HTR-8/SVneo (cell line): ENCODE data around the gene CPEB1.
"Not testable (repeated sequence)": the region's sequence is repeated elsewhere in the genome, so short reads cannot be mapped to it uniquely, and the experiment has no call there.

Experiments
- DNase-seq: peaks from one replicate; pipeline ENCODE4 v3.0.0; 2011; ENCODE audit warnings: low spot score, mixed read lengths; ENCODE audit not compliant: insufficient read length
- FAIRE-seq: peaks from 2 replicates; lab custom pipeline; 2011; peaks lifted over from hg19 to GRCh38; lab: Jason Lieb, UNC

The CPEB1 gene

DNA sequence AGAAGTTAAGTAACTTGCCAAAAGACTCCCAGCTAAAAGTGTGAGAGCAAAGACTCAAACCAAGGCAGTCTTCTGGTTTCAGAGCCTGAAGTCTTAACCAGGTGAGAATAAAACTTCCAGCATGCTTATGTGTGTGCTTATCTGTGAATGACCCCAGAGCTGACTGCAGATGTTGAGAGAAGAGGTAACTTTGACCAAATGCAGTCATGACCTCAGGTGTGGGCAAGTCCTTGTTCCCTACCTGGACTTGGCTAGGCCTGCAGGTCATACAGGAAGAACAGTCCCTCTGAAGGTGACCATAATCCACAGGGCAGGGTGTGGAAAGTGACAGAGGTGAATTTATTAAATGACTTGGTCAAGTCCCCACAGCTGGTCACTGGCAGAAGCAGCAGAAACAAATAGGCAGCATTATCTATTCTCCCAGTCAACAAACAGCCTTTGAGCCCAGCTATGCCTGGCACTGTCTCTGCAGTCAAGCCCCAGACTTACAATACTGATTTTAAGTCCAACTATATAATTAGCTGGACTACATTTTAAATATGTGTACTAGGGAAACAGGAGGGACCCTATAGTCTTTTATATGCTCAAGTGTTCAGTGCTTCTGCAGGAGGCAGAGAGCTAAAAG, 3.0 kb upstream of the CPEB1 start:
- no peak for DNase-seq
- FAIRE-seq, result no peak

DNA sequence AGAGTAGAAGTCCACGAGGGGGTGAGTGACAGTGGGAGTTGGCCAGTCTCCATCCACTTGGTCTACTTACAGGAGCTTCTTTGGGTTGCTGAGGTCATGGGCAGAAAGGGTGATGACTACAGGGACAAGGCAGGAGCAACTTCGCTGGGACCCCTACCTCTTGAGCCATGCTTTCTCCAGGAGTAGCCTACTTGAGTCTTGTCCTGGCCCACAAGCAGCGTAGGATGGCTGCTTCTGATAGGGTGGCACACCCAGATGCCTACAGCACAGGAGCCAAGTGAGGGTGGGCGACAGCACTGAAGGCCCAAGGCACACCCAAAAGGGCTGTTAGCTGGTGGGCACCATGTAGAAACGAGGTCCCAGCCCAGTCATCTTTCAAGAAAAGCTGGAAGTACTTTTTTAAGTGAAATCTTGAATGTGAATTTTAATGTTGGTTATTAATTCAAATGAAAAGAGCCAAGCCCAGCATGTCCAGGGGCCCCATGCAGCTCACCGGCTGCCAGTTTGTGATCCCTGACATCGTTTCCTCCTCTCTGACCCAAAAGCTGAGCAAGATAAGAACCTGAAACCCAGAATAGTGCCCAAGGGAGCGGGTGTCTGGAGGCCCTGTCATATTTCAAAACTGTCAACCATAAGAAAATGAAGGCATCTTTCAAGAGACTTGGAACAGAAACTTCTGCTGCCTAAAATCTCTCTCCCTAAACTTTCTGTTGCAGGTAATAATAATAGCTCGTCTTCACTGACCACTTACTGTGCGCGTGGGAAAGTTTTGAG, 2.2 kb upstream of the CPEB1 start:
- DNase-seq, result no peak
- no peak for FAIRE-seq

DNA sequence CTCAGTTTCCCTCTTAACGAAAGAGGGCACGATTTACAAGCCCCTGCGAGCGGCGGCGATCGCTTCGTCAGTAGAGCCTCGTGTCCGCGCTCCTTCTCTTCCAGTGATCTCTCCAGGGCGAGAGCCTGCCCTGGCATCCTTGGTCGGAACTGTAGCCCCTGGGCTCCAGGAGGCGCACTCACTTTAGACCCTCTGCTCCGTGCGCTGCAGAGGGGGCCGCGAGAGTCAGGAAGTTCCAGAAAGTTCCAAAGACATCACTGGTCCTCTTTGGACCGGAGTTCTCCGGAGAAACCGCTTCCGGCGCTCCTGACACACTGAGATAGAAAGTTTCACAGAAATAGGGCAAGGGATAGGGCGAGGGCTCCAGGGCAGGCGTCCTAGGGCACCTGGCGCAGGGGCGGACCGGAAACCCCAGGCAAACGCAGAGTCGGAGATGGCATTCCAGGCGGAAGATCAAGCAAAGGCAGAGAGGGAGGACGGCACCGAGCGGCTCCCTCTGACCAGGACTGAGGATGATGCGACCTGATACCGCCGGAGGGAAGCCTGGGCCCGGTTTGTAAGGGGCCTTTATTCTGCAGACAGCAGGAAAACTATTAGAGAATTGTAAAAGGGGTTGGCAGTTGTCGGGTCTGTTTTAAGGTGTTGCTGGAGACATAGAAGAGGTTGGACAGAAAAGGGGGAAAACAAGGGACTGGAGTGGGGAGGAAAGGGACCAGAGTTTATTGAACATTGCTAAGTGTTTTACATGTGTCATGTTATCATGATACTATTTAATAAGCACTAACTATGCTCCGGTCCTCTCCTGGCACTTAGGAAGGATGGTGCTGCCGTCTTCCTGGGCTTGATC, 1.3 kb upstream of the CPEB1 start:
- FAIRE-seq (no peak), DNase-seq (no peak)

DNA sequence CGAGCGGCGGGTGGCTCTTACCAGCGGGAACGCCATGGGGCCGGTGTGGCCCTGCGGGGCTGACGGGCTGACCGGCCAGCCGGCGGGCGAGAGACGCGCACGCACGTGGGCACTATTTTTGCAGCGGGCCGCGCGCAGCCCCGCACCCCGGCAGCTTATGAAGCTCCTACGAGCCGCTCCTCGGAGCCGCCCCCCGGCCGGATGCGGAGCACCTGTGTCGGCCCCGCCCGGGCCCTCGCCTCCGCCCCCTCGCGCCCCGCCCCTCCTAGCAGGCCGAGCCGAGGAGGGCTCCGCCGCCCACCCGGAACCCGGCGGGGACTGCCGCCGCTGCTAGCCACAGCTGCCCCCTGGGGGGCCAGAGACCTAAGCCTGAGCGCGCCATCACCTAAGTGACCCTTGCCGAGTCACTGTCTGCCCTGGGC, 683 bp upstream of the CPEB1 start:
- DNase-seq (peak; percentile 45), FAIRE-seq (no peak)

DNA sequence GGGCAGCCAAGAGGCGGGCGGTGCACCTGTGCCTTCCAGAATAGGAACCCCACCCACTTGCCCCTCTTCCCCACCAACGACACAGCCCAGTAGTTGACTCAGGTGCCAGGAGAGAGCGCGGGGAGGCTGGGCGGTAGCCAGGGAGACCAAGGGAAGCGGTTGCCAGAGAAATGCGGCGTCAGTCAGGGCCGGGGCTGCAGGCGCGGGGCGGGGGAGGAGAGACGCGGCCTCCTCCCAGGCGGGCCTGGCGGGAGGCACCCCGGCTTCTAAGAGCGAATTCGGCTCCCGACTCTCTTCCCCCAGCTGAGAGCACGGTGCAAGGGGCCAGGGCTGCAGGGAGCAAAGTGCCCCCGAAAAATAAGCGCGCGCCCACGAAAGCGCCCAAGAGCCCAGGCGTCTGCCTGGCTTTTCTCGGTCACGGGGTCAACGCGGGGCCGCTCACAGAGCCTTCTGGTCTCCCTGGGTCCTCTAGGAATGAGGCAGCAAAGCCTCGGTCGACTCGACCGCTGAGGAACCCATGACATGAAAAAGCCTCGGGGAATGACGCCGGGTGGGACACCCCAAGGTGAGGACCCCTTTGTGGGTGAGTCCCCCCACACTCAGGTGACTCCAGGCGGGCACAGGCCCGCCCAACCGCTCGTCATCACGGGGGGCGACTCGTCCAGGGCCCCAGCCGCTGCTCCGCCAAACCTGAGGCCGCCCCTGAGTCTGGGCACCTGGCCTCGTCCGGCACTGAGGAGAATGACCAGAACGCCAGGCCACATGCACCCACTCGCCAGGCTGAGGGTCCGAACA, 716 bp downstream of the CPEB1 start:
- no peak for FAIRE-seq
- DNase-seq, result no peak

DNA sequence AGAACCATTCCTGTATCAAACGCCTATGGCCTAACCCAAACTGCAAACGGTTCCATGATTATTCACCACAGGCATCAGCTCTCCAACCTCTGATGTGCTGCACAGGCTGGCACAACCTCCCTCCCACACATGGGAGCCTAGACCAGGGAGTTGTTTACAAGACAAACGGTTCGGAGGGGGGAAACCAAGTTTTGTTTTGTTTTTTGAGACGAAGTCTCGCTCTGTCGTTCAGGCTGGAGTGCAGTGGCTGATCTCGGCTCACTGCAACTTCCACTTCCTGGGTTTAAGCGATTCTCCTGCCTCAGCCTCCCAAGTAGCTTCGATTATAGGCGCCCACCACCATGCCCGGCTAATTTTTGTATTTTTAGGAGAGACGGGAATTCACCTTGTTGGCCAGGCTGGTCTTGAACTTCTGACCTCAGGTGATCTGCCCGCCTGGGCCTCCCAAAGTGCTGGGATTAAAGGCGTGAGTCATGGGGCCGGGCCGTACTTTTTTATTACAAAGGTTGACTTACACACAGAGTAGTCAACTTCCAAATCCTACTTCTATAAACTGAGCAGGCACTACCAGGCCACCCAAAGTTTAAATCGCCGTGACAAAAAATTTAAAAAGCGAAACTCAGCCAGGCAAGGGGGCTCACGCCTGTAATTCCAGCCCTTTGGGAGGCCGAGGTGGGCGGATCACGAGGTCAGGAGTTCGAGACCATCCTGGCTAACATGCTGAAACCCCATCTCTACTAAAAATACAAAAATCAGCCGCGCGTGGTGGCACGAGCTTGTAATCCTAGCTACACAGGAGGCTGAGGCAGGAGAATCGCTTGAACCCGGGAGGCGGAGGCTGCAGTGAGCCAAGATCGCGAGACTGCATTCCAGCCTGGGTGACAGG, 2.0 kb downstream of the CPEB1 start:
- DNase-seq, FAIRE-seq: not testable (repeated sequence)

DNA sequence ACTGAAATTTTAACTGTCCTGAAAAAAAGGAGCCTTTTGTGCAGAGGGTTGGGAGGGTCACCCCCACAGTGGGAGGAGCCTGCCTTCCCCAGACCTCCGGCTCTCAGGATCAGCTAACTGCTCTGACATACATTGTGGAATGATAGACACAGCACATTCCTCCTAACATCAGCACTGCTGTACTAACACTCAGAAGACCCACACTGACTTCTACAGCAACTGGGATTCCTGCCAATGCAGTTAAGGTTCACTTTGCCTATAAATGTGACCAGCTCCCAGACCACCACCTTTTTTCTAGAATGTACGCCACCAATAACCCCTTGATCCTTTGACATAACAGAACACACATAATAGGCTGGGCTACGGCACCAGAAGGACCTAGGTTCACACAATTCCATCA, 3.2 kb downstream of the CPEB1 start:
- no peak for FAIRE-seq
- peak; percentile 34 for DNase-seq

DNA sequence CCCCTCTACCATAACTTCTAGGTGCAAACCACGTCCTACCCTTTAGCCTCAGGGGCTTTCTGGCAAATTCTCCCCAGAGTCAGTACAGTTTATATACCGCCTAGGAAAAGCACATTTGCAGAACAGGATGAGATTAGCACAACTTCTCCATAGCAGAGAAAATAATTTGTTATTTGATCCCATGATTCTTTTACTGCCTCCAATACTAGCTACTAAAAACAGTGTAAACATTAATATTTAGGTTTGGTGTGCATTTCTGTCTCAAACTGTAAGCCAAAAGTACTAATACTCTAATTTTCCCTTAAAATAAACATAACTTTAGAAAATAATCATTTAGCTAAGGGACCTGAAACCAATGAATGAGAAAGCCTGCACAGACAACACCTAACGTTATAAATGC, 4.5 kb downstream of the CPEB1 start:
- no peak for FAIRE-seq

DNA sequence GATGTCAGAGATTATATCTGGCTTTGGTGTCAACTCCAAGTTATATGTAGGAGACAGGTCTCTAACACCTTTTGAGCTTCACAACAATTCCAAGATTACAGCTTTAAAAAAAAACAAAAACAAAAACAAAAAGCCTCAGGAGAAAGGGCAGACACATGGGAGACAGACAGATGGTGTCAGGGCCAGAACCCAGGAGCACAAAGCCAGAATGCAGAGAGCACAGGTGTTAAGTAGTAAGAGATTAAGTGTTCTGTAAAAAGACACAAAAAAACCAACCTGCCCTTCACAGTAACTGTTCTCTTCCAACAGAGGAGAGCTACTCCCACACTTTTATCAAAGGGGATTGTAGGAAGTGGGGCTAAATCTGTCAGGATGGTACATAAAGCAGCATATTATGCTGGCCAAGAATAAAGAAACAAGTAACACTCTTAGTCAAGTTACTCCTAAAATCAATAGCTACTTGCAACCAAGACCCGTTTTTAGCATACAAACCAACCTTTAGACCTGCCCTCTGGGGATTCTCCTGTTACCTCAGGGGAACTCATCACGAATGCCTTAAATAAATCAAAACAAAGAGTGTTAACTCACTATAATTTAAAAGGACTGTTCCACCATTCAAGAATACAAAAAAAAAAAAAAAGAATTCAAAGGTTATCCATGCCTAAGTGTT, 5.9 kb downstream of the CPEB1 start:
- FAIRE-seq, result no peak

More for the DNA sequence above, 4.5 kb downstream of the CPEB1 start:
- no peak for DNase-seq

DNA sequence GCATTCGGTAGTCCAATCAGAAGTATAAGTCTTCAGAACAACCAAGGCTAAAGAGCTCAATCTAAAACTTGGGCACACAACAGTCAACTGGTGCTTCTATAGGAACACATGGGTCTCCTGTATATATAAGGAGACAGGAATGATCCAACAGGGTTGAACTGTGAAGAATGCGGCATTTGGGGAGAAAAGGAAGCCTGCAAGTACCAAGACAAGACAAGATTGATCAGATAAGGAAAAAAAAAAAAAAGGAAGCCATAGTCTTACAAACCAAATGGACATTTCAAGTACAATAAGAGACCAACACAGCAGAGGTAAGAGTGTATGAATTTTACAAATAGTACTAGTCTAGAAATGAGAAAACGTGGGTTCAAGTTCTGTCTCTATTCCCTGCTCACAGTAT, 6.5 kb downstream of the CPEB1 start:
- no peak for FAIRE-seq
- DNase-seq, result no peak

More for the DNA sequence above, 5.9 kb downstream of the CPEB1 start:
- DNase-seq, result no peak

DNA sequence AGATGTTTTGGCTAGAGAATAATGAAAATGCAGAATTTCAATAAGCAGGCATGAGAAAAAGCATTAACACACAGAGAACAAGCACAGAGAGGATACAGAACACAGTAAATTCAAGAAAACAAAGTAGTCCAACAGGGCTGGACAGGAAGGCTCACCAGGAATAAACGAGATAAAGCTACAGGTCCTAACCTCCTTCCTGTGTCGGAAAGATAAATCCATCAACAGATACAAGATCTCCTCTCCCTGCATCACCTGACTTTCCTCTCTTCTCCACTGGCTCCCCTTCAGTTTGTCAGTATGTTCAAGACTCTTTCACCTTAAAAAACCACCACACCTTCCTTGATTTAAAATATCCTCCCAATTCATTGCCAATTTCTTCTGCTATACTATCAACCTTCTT, 11.4 kb downstream of the CPEB1 start:
- DNase-seq (no peak), FAIRE-seq (peak; percentile 76)

DNA sequence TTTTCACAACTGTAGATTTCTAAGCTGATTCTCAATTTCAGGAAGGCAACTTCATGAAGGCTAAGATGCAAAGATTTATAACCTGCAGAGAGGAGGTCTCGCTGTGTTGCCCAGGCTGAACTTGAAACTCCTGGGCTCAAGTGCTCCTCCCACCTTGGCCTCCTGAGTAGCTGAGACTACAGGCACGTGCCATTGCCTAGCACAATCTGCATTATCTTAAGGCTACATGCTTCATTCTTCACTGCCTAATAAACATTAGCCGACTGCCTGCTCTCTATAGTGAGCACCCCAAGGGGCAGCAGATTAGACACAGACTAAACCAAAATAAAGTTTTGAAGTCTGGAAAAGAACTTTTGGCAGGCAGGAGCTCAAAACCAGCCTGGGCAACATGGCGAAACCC, 17.1 kb downstream of the CPEB1 start:
- FAIRE-seq (no peak), DNase-seq (no peak)

DNA sequence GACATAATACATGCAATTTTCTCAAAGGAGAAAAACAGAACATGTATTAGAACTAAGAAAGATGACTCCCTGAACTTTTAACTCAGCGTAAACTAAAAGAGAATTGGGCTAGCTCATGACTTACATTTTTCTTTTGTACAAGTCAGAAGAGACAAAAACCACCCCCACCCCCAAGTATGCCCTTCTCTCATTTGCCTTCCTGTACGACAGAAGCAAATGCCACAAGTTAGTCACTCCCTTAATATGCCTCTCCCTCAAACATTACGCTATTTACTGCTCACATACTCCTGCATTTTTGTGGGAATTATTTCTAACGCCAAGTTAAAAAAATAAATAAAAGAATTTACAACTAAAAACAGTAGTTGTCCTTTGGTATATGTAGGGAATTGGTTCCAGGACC, 22.0 kb downstream of the CPEB1 start:
- DNase-seq, result no peak
- no peak for FAIRE-seq

DNA sequence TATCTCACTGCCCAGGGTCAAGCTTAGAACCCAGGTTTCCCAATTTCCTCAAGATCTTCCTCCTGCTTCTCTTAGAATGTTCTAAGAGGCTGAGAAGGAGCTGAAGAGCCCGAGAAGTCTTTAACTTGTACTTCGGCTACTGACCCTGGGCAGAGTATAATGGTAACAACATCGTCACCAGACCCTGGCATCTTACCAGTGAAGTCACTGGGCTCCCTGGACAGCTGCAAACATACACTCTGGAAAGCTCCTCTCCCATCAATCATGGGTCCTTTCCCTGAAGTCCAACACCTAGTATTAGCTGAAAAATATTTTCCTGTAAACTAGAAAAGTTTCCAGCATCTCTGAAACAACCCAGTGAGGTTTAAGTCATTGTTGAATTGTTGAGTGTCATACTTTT, 22.7 kb downstream of the CPEB1 start:
- no peak for DNase-seq
- no peak for FAIRE-seq

DNA sequence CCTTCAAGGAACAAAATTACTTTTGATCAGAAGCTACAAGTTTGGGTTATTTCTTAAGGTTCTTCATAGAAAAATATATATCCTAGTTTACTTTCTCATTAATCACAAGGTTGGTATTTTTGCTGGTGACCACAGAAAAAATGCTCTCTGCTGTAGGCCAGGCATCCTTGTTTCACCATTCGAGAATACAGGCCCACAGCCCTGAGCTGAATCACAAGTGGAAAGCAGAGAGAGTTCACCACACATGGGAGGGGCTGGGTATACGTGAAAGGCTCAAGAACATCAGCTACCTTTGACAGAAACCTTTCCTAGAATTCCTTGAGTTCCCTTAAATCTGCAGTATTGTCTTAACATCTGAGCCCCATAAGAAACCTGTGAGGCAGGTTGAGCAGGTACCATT, 23.2 kb downstream of the CPEB1 start:
- FAIRE-seq (no peak), DNase-seq (no peak)

DNA sequence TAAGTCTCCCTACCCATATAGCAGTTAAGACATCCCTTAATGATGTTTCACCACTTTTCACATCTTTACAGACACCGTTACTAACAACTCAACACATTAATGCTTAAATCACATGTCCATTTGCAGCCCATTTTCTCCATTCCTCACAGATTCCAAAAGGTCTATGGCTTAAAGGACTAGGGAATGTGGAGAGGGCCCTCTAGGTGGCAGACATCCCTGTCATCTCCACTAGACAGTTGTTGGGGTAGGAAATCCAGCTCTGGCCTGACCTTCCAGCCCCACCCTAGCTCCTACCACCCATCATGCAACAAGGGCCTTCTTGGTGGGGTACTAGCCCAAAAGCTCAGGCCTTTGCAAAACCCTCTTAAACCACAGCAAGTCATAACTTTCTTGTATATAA, 25.2 kb downstream of the CPEB1 start:
- FAIRE-seq (no peak), DNase-seq (no peak)

DNA sequence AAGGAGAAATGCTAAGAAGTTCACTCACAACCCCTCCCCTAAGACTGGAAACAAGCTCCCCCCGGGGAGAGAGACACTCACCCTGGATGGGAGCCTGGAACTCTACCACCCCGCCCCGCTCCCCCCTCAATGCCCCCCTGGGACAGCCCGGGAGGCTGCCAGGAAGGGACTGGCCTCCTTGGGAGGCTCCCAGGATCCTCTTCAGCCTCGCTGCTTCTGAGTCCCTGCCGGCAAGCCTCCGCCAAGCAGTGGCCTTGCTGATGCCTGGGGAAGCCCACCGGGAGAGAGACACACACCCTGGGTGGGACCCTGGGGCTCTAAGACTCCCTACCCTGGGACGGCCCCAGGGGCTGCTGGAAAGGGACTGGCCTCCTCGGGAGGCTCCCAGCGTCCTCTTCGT, 33.4 kb downstream of the CPEB1 start:
- FAIRE-seq, result no peak

DNA sequence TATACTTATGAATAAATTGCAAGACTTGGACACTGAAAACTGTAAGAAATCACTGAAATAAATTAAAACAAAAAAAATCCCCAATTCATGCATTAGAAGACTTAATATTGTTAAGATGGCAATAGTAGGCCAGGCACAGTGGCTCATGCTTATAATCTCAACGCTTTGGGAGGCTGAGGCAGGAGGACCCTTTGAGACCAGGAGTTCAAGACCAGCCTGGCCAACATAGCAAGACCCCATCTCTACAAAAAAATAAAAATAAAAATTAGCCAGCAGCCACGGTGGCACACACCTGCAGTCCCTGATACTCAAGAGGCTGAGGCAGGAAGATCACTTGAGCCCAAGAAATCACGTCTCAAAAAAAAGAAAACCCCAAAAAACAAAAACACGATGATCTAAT, 35.8 kb downstream of the CPEB1 start:
- DNase-seq, result no peak
- FAIRE-seq, result no peak

More for the DNA sequence above, 33.4 kb downstream of the CPEB1 start:
- no peak for DNase-seq

DNA sequence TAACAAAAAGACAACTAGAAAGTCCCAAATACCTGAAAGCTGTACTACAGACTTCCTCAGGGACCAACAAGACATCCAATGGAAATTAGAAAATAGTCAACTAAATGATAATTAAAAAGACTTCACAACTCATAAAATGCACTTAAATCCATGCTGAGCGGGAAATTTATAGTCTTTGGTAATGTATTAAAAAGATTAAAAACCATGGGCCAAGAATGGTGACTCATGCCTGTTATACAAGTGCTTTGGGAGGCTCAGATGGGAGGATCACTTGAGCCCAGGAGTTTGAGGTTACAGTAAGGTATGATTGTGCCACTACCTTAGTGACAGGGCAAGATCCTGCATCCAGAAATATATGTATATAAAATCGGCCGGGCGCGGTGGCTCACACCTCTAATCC, 45.0 kb downstream of the CPEB1 start:
- DNase-seq, result no peak
- FAIRE-seq, result no peak
